HuH-7.5 (cell line): ENCODE results near the gene HOXA6.

ENCODE experiments used
- DNase-seq: peaks from one replicate; pipeline ENCODE4 v3.0.0; 2011; ENCODE audit warnings: low spot score

Gene HOXA6

DNA sequence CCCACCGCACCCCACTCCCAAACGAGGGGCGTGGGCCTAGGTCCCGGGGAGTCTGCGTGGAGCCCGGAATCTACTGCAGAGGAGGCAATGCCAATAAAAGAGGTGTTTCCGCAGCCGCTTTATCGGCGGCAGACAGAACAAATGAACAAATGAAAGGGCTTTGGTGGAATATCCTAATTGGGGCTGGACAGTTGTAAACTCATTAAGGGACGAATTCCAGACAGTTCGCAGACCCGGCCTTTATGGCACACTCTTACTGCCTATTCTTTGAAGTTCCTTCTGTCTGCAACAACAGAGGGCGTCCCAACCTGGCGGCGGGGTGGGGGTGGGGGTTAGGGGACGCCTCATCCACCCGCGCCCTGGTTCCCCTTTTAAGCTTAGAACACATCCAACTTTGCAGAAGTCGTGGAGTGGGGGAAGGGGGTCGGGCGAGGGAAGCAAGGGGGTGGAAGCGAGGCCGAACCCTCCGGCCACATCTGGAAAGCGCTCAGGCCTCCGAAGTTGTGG is 13.7 kb upstream of the HOXA6 start:
- no peak for DNase-seq

GRCh38 chr7:27160546-27161213 is 13.1 kb upstream of the HOXA6 start:
- DNase-seq: peak; percentile 96

GRCh38 chr7:27160145-27160545 is 12.6 kb upstream of the HOXA6 start:
- DNase-seq: no peak

DNA sequence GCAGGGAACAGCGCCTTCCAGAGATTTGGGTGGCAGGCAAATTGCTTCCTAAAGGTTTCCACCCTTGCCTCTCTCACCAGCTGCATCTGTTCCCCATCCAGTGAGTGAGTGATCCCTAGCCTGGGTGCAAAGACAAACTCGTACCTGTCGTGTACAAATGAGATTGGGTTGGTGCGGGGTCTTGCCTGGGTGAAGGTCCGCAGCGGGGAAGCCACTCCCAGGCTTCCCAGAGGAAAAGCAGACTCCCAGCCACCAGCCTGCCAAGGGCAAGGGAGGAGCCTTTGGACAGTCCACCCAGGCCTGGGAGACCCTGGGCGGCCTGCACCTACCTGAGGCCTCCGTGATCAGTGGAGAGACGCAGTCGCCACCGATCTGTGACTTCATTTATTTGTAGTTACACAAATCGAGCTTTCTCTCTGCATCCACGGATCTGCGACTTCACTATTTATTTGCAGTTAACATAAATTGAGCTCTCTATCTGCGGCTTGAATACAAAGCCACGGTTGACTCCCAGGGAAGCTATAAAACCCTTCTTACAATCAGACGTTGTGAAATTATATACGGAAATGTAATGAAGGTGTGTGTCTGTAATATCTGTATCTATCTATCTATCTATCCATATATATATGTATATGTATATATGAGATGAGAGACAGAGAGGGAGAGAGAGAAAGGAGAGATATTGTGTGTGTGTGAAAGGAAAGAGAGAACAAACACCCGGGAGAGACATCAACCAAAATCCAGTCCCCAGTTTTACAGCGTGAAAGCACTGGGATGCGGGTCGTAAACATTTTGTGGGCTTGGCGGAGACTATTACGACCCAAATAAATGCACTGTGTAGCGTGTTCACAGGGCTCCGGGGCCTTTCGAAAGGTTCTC is 11.9 kb upstream of the HOXA6 start:
- DNase-seq: no peak

GRCh38 chr7:27158436-27159265 is 11.1 kb upstream of the HOXA6 start:
- DNase-seq: no peak

DNA sequence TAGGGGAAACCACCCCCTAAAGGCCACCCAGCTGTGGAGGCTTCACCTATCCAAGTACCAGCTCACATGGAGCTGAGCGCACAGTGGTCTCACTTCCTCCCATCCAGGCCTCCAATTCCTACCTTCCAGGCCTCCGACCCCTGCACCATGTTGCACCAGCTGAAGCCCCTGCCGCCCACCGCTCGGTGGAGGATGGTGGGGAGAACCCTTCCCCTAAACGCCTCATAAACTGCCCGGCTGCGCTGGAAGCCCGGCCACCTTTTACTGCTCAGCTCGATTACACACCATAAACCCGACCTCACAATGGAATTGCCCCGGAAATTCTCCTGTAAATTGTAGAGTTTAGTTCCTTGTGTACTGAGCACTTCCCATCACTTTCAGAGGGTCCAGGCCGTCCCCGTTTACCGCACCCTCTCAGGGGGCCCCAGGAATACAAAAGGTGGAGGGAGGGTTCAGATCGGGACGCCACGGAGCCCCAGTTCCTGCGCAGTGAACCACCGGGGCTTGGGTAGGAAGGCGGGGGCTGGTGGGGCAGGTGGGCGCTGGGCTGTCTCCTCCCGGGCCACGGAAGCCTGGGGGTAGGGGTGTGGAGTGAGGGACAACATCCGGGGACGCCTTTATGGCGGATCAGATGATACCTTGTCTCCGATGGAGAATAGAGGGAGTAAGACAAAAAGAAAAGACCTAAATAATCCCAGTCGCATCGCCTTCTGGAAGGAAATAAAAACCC is 10.3 kb upstream of the HOXA6 start:
- no peak for DNase-seq

DNA sequence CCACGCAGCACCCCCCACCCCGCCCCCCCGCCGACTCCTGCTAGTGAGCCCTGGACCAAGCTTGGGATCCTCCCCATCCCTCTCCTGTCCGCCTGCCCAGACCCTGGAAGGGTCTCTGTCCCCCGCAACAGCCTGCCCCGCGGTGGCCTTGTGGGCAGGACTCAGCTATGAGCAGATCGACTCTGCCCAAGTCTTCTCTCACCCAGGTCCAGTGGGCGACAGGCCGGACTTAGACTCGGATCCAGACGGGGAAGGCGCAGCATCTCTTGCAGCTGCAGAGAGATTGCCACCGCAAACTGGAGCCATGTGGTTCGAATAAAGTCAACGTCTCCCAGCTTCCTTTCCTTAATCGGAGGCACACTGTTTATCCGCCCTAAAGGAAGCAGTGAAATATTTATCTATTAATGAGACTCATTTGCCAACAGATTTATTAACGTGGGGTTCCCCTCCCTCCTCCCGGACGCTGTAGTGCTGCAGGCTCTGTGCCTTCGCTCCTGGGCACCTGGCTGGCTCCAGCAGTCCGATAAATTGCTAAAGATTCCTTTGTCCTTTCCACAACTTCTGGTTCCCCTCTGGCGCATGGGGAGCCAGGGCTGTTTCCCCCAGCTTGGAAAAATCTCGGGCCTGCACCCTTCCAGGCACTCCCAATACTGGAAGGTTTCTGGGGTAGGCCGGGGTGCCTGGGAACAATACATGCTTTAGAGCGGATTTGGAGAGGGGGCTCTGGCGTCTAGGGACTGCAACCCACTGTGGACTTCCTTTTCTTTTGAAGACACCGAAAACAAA is 9.5 kb upstream of the HOXA6 start:
- DNase-seq: no peak

GRCh38 chr7:27156508-27156898 is 8.9 kb upstream of the HOXA6 start, which contains the start of gene HOXA7:
Gene HOXA7 (minus strand): TSS chr7:27156675. CDS start chr7:27156545, 130 bp downstream.
- DNase-seq: peak; percentile 87

DNA sequence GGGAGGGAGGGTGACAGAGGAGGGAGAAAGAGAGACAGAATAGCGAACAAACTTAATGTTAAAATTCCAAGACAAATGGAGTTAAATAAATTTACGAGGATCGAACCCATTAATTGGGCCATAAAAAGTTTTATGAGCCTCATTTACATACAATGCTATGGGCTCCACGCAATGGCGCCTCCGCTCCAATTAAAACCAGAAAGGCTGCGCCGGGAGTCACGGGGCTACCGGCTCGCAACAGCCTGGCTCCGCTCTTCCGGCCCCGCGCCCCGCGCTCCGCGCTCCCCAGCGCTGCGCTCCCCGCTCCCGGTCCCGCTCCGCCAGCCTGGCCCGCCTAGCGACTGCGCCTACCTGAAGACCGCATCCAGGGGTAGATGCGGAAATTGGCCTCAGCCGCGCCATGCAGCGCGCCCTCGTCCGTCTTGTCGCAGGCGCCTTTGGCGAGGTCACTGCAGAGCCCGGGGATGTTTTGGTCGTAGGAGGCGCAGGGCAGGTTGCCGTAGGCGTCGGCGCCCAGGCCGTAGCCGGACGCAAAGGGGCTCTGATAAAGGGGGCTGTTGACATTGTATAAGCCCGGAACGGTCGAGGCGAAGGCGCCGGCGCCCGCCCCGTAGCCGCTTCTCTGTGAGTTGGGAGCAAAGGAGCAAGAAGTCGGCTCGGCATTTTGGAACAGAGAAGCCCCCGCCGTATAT is 8.4 kb upstream of the HOXA6 start:
- peak; percentile 84 for DNase-seq

GRCh38 chr7:27154901-27155815 is 7.6 kb upstream of the HOXA6 start:
- DNase-seq: no peak

DNA sequence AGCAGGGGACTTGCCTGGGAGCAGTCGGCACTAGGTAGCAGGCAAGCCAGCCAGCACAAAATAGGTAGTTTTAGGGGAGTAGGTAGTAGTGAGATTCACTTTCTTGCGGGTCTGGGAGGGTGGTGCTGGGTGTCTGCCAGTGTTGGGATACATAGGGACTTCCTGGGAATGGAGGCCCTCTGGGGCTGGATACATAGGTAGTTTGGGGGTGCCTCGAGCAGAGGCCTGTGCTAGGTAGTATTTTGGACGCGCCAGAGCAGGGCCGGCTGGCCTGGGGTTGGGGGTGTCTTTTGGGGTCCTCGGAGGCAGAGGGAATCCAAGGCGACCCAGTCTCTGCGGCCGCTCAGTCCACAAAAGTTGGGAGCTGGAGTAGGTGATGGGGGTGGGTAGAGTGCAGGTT is 6.8 kb upstream of the HOXA6 start:
- no peak for DNase-seq

DNA sequence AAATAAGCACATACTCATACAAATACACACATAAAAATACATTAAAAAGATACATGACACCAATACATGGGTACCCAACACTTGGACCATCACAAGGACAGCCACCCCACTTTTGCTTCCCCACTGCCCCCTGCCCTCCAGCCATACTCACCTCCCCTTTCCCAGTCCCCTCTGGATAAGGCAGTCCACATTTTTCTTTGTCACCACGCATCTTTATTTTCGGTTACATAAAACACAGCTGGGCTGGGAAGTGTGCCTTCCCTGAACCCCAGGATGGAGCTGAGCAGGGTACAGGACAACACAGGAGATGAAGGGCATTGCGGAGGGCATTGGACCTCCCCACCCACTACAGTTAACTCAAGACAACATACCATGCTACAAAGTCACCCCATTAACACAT is 6.0 kb upstream of the HOXA6 start:
- DNase-seq: no peak

- no peak for DNase-seq
These were observed 5.4 kb upstream of the HOXA6 start for GRCh38 chr7:27152816-27153442.

DNA sequence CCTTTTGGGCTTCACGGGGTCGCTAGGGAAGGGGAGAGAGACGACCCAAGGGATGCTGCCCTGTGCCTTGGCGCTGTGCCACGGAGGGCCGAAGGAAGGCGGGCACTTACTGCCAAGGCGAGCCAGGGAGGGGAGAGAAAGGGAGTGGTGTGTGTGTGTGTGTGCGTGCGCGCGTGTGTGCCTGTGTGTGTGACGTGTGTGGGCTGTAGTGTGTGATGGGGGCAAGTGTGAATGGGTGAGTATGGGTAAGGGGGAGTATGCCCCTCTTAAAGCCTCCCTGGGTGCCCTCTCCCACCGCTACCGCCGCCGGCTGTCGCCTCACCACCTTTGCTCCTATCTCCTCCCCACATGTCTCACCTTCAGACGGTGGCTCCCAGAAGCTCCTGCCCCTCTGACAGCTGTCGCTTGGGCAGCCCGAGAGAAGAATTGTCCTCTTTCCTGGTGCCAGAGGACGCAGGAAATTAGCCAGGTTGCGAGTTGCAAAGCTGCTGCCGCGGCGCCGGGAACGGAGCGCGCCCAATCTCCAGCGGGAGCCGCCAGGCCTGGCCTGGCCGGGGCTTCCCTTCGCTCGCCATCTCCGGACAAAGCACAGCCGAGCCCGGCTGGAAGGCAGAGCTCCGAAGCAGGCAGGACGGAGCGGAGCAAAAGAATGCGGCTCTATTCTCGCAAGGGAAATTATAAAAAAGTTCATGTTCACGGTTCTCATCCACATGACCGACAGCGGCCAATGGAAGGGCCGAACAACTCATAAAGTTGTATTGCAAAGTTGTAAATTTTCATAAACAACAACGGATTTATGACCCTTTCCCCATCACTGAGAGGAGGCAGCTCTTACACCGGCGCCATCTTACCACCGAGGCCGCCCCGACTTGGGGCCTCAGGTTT is 4.6 kb upstream of the HOXA6 start, which contains the start of gene HOXA3:
TSS of gene HOXA3 (minus strand) at position 653 of the 885 bp plus-strand sequence. CDS start 41,943 bp downstream, outside the sequence.
- no peak for DNase-seq

- DNase-seq: no peak
These were observed 3.9 kb upstream of the HOXA6 start for GRCh38 chr7:27151341-27151930.

DNA sequence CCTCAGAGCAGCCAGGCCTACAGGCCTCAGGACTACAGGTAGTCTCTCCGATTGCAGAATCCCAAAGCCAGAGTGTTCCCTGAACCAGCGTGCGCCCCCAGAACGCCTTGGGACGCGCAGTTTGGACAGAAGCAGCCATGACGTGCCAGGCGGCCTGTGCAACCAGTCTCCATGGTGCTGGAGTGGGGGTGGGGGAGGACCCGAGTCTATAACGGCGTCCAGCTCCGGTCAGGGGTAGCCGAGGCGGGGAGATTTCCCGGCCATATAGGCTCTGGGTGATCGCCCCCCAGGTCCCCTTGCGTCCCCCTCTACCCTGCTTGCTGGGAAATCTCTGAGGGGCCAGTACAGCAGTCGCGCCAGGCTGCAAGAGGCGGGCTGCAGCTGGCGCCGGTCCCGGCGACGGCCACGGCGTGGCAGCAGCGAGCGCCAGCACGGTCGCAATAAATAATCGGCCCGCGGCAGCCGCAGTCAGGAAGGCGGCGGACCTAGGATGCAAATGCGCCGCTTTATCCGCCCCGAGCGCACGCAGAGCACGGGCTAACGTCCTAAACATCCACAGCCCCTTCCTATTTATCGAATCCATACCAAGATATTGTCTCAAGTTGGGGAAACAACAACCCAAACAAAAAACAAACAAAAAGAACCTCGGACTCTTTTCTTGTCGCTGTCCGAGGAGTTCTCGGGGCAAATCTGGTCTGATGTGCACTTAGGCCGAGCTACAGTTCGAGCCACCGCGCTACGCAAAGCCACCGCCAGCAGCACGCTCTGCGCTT is 3.2 kb upstream of the HOXA6 start:
- peak; percentile 95 for DNase-seq
